ENCODE measurements around the gene PPFIA3. TPM values are rescaled to one million over a fixed set of nuclear protein-coding genes. Genes with fewer than 3 reads are reported as not detected.

PPFIA3 gene
- total and polyA plus RNA-seq, 2 of the 4 experiments (the other 2 are of a cell fraction) = 0.90 to 2.4 TPM

DNA sequence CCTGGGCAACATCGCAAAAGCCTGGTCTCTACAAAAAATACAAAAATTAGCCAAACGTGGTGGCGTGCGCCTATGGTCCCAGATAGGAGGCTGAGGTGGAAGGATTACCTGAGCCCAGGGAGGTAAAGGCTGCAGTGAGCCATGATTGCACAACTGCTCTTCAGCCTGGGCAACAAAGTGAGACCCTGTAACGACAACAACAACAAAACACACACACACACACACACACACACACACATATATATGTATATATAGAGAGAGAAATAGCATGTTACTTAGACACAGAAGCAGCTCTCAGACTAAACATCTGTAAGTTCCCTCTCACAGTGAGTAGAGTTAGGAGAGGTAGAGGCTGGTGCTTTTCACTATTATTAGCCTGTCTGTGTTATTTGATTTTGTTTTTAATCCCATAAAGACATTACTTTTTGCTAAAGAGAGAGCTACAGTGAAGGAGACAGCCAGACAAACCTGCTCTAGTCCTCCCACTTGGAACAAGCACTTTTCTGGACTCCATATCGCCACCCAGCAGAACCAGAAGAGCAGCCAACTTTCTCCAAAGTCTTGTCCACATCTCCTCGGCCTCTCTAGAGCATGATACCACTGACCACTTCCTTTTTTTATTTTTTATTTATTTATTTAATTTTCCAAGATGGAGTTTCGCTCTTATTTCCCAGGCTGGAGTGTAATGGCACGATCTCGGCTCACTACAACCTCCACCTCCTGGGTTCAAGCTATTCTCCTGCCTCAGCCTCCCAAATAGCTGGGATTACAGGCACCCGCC is 7.9 kb upstream of the PPFIA3 start:
- no peak overlapping the region for H2BK5ac ChIP-seq (ENCODE audit: low read depth, low read length, poor library complexity, severe bottlenecking)
- BruUV-seq (replicated peaks) = no TSS peak
- H4K20me1 ChIP-seq (ENCODE audit: insufficient read depth, low read length) = peaks cover 23% of the 10 kb centered on the region
- CTCF ChIA-PET = interaction anchor here (0.7 kb wide), 1 partner anchor 14 kb away, joined by 3 read pairs; no protein-coding TSS in a partner anchor
- H3K56ac ChIP-seq (ENCODE audit: extremely low read depth, insufficient read depth, low read length) = no peak overlapping the region
- dilution Hi-C loops (cut with HindIII; ENCODE audit: low sequenced_read_pairs, unreplicated experiment) = no loop called here
- TF ChIP-seq RCOR1 (IDR thresholded peaks at IDR 0.05; ENCODE audit: insufficient replicate concordance, low read length) (no peak), CEBPB (IDR thresholded peaks at IDR 0.05; ENCODE audit: low read depth, low read length) (peak; percentile 47; the same call in 1 of the 2 replicates)
- WGBS, 2 experiments (ENCODE audit: extremely low coverage in 2 of 2, insufficient read length in 1 of 2) = no CpG with 5 or more reads among the region's 11 CpGs
- no peak overlapping the region for H3K27ac ChIP-seq (ENCODE audit: insufficient read depth, low read length)
- H3K79me1 ChIP-seq (ENCODE audit: low read depth in 1 of 2, low read length in 2 of 2) = peaks cover 11 to 44% of the 10 kb centered on the region in 2 experiments; a peak in 3 of 4 replicates
- H3K4me1 ChIP-seq (ENCODE audit: control insufficient read depth, insufficient read depth, low read length) = peaks cover 4% of the 10 kb centered on the region
- DNase-seq (no peak), ATAC-seq (ENCODE audit: low read depth) (no peak)
- H3K27me3 ChIP-seq (ENCODE audit: control insufficient read depth, insufficient read depth, low read length) = no peaks in the 10 kb centered on the region
- H3K14ac ChIP-seq (replicated peaks; ENCODE audit: low read depth, low read length) = no peak overlapping the region
- no peak overlapping the region for H3K23ac ChIP-seq (ENCODE audit: low read depth, low read length)
- H4K91ac ChIP-seq (ENCODE audit: insufficient read depth, low read depth, low read length) = no peak overlapping the region
- in situ Hi-C loops (cut with MboI; ENCODE audit: low sequenced_read_pairs) = no loop called here
- H3K9me3 ChIP-seq (ENCODE audit: control insufficient read depth, insufficient read depth, low read length) = no peaks in the 10 kb centered on the region
- no peak overlapping the region for H4K5ac ChIP-seq (ENCODE audit: low read depth, low read length)
- H3K4ac ChIP-seq (ENCODE audit: low read depth, low read length) = no peak overlapping the region
- H2BK15ac ChIP-seq (ENCODE audit: low read depth, low read length) = no peak overlapping the region
- no peak overlapping the region for H4K8ac ChIP-seq (ENCODE audit: low read depth in 2 of 2, low read length in 2 of 2)
- no peak overlapping the region for H2BK120ac ChIP-seq (ENCODE audit: low read depth, low read length)
- H2AK9ac ChIP-seq (replicated peaks; ENCODE audit: low read depth, low read length, poor library complexity) = no peak overlapping the region
- H3K4me2 ChIP-seq (ENCODE audit: low read depth, low read length) = no peak overlapping the region
- no peak overlapping the region for H2AFZ ChIP-seq (replicated peaks; ENCODE audit: low read length, poor library complexity)
- intact Hi-C loops (cut with micrococcal nuclease) = loop anchor here (5.0 kb wide), 1 partner anchor 86 kb away; no protein-coding TSS in a partner anchor
- no peak overlapping the region for H2BK20ac ChIP-seq (ENCODE audit: low read depth, low read length)
- H3K36me3 ChIP-seq (ENCODE audit: control insufficient read depth, insufficient read depth, low read length) = peaks cover 32% of the 10 kb centered on the region
- H3K9me1 ChIP-seq (ENCODE audit: insufficient read depth, low read length) = peaks cover 21% of the 10 kb centered on the region
- POLR2A ChIA-PET (ENCODE audit: unreplicated experiment) = no interaction called here
- no peak overlapping the region for H3K4me3 ChIP-seq (ENCODE audit: insufficient read depth, low read depth, low read length)
- no peak overlapping the region for H3K18ac ChIP-seq (ENCODE audit: low read depth, low read length)
- H3K9ac ChIP-seq (ENCODE audit: low read depth, low read length) = no peak overlapping the region
- H2AK5ac ChIP-seq (ENCODE audit: low read depth, low read length) = no peak overlapping the region
